GM06990 (cell line): Measurements from ENCODE around the gene IGF2R.
A peak's percentile ranks its signal among the peaks of the same experiment; 100 is the strongest.
"Not testable (repeated sequence)": the region's sequence is repeated elsewhere in the genome, so short reads cannot be mapped to it uniquely, and the experiment has no call there.

Experiments used
- DNase-seq: peaks from one replicate; pipeline ENCODE4 v3.0.0-alpha.2; 2011; ENCODE audit not compliant: insufficient read length; ENCODE audit errors: extremely low read depth
- H3K27me3 ChIP-seq: replicated peaks from 2 replicates; pipeline ENCODE4 v1.6.0; 2011; ENCODE audit warnings: low read length; ENCODE audit not compliant: control insufficient read depth, insufficient read depth
- H3K36me3 ChIP-seq: 2 replicates; pipeline ENCODE4 v1.5.1; 2011; ENCODE audit warnings: low read length; ENCODE audit not compliant: control insufficient read depth, insufficient read depth
- H3K4me3 ChIP-seq: replicated peaks from 2 replicates; pipeline ENCODE4 v1.5.1; 2011; ENCODE audit warnings: low read depth, mild to moderate bottlenecking, control low read depth, low read length
- TF ChIP-seq, protein P1 (sequence below): IDR thresholded peaks from 2 replicates; pipeline ENCODE4 v1.5.1; 2011; ENCODE audit warnings: low read length, control low read depth, mild to moderate bottlenecking, inconsistent platforms; ENCODE audit not compliant: insufficient read depth, poor library complexity, severe bottlenecking

The IGF2R gene

DNA sequence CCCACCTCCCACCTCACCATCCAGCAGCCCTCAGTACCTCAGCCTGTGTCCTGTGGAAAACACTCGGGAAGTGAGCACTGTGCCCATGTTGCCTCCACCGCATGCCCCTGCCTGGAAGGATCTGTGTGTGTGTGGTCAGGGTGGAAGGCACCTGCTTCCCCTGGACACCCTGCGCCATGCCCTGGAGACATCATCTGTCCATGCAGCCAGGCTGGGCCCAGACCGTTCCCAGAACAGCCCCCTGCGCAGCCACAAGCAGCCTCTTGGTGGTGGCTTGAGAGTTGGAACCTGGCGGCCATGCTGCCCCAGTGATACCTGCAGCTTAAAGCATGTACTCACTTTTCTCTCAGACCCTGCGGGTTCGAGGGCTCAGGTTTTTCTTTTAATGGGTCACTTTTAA lies 117.9 kb downstream of the IGF2R start:
- H3K36me3 ChIP-seq, result peaks cover 35% of the 10 kb centered on the region
- TF ChIP-seq, protein P1, sequence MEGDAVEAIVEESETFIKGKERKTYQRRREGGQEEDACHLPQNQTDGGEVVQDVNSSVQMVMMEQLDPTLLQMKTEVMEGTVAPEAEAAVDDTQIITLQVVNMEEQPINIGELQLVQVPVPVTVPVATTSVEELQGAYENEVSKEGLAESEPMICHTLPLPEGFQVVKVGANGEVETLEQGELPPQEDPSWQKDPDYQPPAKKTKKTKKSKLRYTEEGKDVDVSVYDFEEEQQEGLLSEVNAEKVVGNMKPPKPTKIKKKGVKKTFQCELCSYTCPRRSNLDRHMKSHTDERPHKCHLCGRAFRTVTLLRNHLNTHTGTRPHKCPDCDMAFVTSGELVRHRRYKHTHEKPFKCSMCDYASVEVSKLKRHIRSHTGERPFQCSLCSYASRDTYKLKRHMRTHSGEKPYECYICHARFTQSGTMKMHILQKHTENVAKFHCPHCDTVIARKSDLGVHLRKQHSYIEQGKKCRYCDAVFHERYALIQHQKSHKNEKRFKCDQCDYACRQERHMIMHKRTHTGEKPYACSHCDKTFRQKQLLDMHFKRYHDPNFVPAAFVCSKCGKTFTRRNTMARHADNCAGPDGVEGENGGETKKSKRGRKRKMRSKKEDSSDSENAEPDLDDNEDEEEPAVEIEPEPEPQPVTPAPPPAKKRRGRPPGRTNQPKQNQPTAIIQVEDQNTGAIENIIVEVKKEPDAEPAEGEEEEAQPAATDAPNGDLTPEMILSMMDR, result no peak
- no peaks in the 10 kb centered on the region for H3K27me3 ChIP-seq
- no peak overlapping the region for H3K4me3 ChIP-seq
- no peak for DNase-seq

DNA sequence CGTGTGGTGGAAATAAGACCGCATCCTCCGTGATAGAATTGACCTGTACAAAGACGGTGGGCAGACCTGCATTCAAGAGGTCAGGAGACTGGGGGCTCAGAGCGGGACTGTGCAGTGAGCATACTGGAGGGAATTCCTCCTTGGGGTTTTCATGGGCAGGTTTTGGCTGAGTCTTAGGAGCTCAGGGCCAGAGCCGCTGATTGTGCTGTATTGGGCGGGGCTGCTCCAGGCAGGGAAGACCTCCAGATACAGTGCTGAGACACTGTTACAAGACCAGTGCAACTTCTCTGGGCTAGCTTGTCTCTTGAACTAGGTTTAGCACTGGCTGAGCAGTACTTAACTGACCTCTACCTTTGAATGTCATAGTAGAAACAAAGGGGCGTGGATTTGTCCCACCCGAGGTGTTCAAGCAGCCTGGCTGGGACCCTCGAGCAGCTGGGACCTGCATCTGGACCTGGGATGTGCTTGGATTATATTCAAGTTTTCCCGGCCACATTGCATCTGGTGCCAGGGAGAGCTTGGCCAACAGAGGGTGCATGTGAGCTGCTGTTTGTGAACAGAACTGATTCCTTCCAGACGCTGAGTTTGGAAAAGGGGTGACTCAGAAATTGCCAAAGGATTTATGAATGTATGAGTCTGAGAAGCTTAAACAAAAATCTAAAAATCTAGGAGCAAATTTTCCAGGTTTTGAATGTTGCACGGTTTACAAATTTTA lies 119.3 kb downstream of the IGF2R start:
- Histone ChIP-seq H3K4me3 (no peak overlapping the region), H3K36me3 (peaks cover 45% of the 10 kb centered on the region), H3K27me3 (no peaks in the 10 kb centered on the region)
- TF ChIP-seq, protein P1, result peak; percentile 38
- DNase-seq, result no peak

DNA sequence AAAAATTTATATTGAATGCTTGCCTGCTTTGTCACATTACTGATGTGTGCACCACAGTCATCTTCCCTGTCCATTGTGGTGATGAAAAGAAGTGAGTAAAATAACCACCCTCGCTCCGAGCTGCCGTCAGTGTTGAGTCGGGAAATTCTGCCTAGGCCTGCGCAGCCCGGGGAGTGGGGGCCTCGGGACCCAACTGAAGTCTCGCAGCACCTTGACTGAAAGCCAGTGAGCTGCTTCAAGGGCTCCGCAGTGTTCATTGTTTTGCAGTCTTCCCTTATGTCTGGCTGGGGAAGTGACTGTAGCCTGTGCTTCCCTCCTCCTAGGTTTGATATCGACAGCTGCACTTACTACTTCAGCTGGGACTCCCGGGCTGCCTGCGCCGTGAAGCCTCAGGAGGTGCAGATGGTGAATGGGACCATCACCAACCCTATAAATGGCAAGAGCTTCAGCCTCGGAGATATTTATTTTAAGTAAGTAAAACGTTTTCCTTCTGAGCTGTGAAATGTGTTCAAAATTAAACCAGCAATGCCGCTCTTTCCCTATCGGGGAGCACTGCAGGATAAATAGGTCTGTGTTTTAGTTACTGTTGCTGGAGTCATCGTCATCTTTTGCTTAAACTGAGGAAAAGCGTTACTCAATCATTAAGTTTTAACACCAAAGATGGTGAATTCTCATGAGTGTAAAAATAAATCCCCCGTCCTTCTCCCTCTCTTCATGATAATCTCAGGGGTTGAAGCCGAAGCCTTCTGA lies 120.1 kb downstream of the IGF2R start:
- no peak for DNase-seq
- Histone ChIP-seq H3K27me3 (no peaks in the 10 kb centered on the region), H3K36me3 (peaks cover 47% of the 10 kb centered on the region), H3K4me3 (no peak overlapping the region)
- TF ChIP-seq, protein P1, result no peak

DNA sequence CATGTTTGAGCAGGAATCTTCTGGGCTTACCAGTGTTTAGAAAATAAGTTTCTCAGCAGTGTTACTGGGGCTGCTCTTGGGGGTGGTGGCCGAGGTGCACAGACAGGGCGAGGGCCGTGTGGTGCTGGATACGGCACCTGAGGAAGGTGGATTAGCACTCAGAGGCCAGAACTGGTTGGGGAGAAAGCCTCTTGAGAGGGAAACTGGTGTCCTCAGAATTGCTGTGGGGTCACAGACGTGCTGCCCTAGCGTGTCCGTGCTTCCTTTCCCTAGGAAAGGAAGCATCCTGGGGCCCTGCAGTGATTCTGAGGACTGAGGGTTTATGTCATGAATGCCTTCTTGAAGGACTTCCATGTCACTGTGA lies 120.6 kb downstream of the IGF2R start:
- TF ChIP-seq, protein P1, result no peak
- DNase-seq, result no peak
- peaks cover 46% of the 10 kb centered on the region for H3K36me3 ChIP-seq
- H3K27me3 ChIP-seq, result no peaks in the 10 kb centered on the region
- H3K4me3 ChIP-seq, result no peak overlapping the region

DNA sequence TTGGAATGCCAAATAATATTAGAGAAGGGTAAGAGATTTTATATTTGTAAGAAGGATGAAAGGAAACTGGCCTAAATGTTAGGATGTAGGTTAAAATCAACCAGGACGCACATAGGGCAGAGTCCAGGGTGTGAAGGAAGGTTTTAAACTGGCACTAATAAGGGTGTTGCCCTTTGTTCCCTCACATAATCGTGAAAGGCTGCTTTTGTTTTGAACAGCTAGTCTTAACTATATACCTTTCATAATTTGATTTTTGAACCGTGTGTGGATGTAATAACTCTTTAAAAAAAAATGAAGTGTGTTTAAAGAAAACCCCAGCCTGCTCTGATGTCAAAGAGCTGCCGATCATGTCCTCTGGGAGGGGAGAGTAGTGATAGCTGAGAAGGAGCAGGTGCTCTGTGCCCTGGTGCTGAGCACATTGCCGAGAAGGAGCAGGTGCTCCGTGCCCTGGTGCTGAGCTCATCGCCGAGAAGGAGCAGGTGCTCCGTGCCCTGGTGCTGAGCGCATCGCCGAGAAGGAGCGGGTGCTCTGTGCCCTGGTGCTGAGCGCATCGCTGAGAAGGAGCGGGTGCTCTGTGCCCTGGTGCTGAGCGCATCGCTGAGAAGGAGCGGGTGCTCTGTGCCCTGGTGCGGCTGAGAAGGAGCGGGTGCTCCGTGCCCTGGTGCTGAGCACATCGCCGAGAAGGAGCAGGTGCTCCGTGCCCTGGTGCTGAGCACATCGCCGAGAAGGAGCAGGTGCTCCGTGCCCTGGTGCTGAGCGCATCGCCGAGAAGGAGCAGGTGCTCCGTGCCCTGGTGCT lies 121.8 kb downstream of the IGF2R start:
- not testable (repeated sequence) for H3K27me3 ChIP-seq, H3K4me3 ChIP-seq, DNase-seq
- peaks cover 49% of the 10 kb centered on the region for H3K36me3 ChIP-seq

DNA sequence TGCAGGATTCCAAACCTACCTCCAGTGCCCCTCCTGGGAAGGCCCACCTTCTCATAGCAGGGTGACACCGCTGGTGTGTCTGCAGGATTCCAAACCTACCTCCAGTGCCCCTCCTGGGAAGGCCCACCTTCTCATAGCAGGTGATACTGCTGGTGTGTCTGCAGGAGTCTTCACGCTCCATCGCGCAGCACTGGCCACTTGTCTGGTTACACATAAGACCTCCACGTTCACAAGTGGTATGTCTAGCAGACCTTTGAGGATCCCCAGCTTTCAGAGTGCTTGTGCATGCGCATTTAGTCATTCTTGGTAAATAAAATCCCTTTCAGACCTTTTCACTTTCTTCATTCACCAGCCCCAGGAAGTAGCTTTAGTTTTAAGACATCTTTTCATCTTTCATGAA lies 123.3 kb downstream of the IGF2R start:
- H3K36me3 ChIP-seq, result peaks cover 46% of the 10 kb centered on the region
- DNase-seq, H3K27me3 ChIP-seq, H3K4me3 ChIP-seq: not testable (repeated sequence)
